Fibroblast of lung (primary cell): ENCODE measurements around the gene EPSTI1. TPM values are rescaled to one million over a fixed set of nuclear protein-coding genes. Genes with fewer than 3 reads are reported as not detected.

Experiments used
- DNase-seq, 2 donors: peaks; one replicate each; pipeline versions ENCODE4 v3.0.0 to v3.0.0-alpha.2; 2010; ENCODE audit warnings: low read depth in 2 of 2
- H2AFZ ChIP-seq: 2 replicates; pipeline ENCODE4 v1.5.1; 2012; ENCODE audit warnings: low read length, control low read depth, inconsistent platforms
- H3K27ac ChIP-seq: 2 replicates; pipeline ENCODE4 v1.5.1; 2011; ENCODE audit warnings: low read length, control low read depth; ENCODE audit not compliant: insufficient read depth
- H3K27me3 ChIP-seq: 2 replicates; pipeline ENCODE4 v1.5.1; 2011; ENCODE audit warnings: mild to moderate bottlenecking, low read length; ENCODE audit not compliant: control insufficient read depth, insufficient read depth
- H3K36me3 ChIP-seq: 2 replicates; pipeline ENCODE4 v1.5.1; 2011; ENCODE audit warnings: low read length; ENCODE audit not compliant: control insufficient read depth, insufficient read depth
- H3K4me1 ChIP-seq: 2 replicates; pipeline ENCODE4 v1.5.1; 2011; ENCODE audit warnings: low read length; ENCODE audit not compliant: control insufficient read depth, insufficient read depth; ENCODE audit errors: extremely low read depth
- H3K4me2 ChIP-seq: 2 replicates; pipeline ENCODE4 v1.5.1; 2011; ENCODE audit warnings: low read length, control low read depth; ENCODE audit not compliant: insufficient read depth; ENCODE audit errors: extremely low read depth
- H3K4me3 ChIP-seq, 4 experiments: fragments of 200-600 bp in 1 of 4; sonication (generic) in 1 of 4; replicated peaks in 1 of 4; 2 replicates each; pipeline ENCODE4 v1.5.1; 2011 to 2016; ENCODE audit warnings: low read length in 4 of 4, low read depth in 3 of 4, mild to moderate bottlenecking in 3 of 4, control low read depth in 2 of 4, inconsistent platforms in 1 of 4, mixed read lengths in 1 of 4; ENCODE audit not compliant: insufficient read depth in 1 of 4; ENCODE audit errors: control extremely low read depth in 1 of 4
- H3K79me2 ChIP-seq: 2 replicates; pipeline ENCODE4 v1.5.1; 2012; ENCODE audit warnings: mild to moderate bottlenecking, low read length, inconsistent platforms; ENCODE audit not compliant: control insufficient read depth, insufficient read depth
- H3K9ac ChIP-seq: 2 replicates; pipeline ENCODE4 v1.5.1; 2011; ENCODE audit warnings: mild to moderate bottlenecking, low read length, control low read depth; ENCODE audit not compliant: insufficient read depth
- H3K9me3 ChIP-seq: 2 replicates; pipeline ENCODE4 v1.5.1; 2012; ENCODE audit warnings: low read depth, low read length; ENCODE audit not compliant: control insufficient read depth, insufficient read depth
- H4K20me1 ChIP-seq: 2 replicates; pipeline ENCODE4 v1.5.1; 2011; ENCODE audit warnings: low read length; ENCODE audit not compliant: control insufficient read depth, insufficient read depth; ENCODE audit errors: extremely low read depth
- CTCF ChIP-seq, 2 donors: IDR thresholded peaks in 1 of 2; conservative IDR thresholded peaks in 1 of 2; 1 replicate in 1 of 2; 2 replicates in 1 of 2; pipeline ENCODE4 v1.5.1; 2011 to 2012; ENCODE audit warnings: low read length in 2 of 2, control low read depth in 1 of 2, inconsistent platforms in 1 of 2, low read depth in 1 of 2, mild to moderate bottlenecking in 1 of 2
- EZH2 ChIP-seq: IDR thresholded peaks from 2 replicates; pipeline ENCODE4 v1.5.1; 2012; ENCODE audit warnings: low read length, control low read depth, mild to moderate bottlenecking; ENCODE audit errors: missing control alignments
- polyA plus RNA-seq, 2 donors: library from polyadenylated mRNA; depleted of rRNA in 1 of 2; stranded (reverse) in 1 of 2; unstranded in 1 of 2; fragments of >200 nt; gene quantifications; 2 replicates each; pipeline ENCODE4 v1.2.1, GENCODE V29; 2011 to 2012; ENCODE audit warnings: missing spikeins in 1 of 2
- total RNA-seq: library from RNA; depleted of rRNA; stranded (reverse); fragments of >200 nt; gene quantifications from 2 replicates; pipeline ENCODE4 v1.2.1, GENCODE V29; 2014

The EPSTI1 gene
- total and polyA plus RNA-seq, 2 donors (not counting 1 experiment from before 2014, with no cell fraction given) = 5.6 to 10.9 TPM

- TF ChIP-seq EZH2 (no peak), CTCF (conservative IDR thresholded peaks at IDR 0.05 in 1 of 2, IDR thresholded peaks at IDR 0.05 in 1 of 2; ENCODE audit: low read depth in 1 of 2, low read length in 2 of 2) (no peak)
- H3K79me2 ChIP-seq = no peaks in the 10 kb centered on the region
- no peaks in the 10 kb centered on the region for H3K36me3 ChIP-seq
- no peak for DNase-seq
- H3K27me3 ChIP-seq = no peaks in the 10 kb centered on the region
- H3K9me3 ChIP-seq = no peaks in the 10 kb centered on the region
- no peaks in the 10 kb centered on the region for H4K20me1 ChIP-seq
- no peak overlapping the region for H2AFZ ChIP-seq
- H3K27ac ChIP-seq = no peak overlapping the region
- no peak overlapping the region for H3K4me3 ChIP-seq
- no peak overlapping the region for H3K4me2 ChIP-seq
- peaks cover 6% of the 10 kb centered on the region for H3K4me1 ChIP-seq
- H3K9ac ChIP-seq = no peak overlapping the region
Observed at GRCh38 chr13:42999491-42999890, 7.5 kb upstream of the EPSTI1 start.

- Histone ChIP-seq H3K36me3 (no peaks in the 10 kb centered on the region), H4K20me1 (no peaks in the 10 kb centered on the region), H2AFZ (peak overlapping the region; percentile 21), H3K4me1 (peaks cover 6% of the 10 kb centered on the region), H3K79me2 (no peaks in the 10 kb centered on the region), H3K9me3 (no peaks in the 10 kb centered on the region), H3K27ac (peak overlapping the region; percentile 23), H3K4me3 (no peak overlapping the region), H3K27me3 (no peaks in the 10 kb centered on the region), H3K9ac (no peak overlapping the region), H3K4me2 (peak overlapping the region; percentile 45)
- peak in 1 of 2 donors; percentile 18 for DNase-seq
- TF ChIP-seq CTCF (conservative IDR thresholded peaks at IDR 0.05 in 1 of 2, IDR thresholded peaks at IDR 0.05 in 1 of 2; ENCODE audit: low read depth in 1 of 2, low read length in 2 of 2) = no peak
- no peak for TF ChIP-seq EZH2
Observed at GRCh38 chr13:42997381-42997780, 5.3 kb upstream of the EPSTI1 start.

- no peak for TF ChIP-seq EZH2
- TF ChIP-seq CTCF (conservative IDR thresholded peaks at IDR 0.05 in 1 of 2, IDR thresholded peaks at IDR 0.05 in 1 of 2; ENCODE audit: low read depth in 1 of 2, low read length in 2 of 2) = no peak
- peak; percentile 82 to 84 for DNase-seq
- H2AFZ ChIP-seq = no peak overlapping the region
- no peak overlapping the region for H3K27ac ChIP-seq
- H3K36me3 ChIP-seq = no peaks in the 10 kb centered on the region
- H3K27me3 ChIP-seq = no peaks in the 10 kb centered on the region
- no peak overlapping the region for H3K4me3 ChIP-seq
- no peaks in the 10 kb centered on the region for H3K9me3 ChIP-seq
- H4K20me1 ChIP-seq = no peaks in the 10 kb centered on the region
- no peaks in the 10 kb centered on the region for H3K79me2 ChIP-seq
- H3K4me1 ChIP-seq = peaks cover 6% of the 10 kb centered on the region
- H3K9ac ChIP-seq = no peak overlapping the region
- no peak overlapping the region for H3K4me2 ChIP-seq
Observed at GRCh38 chr13:42996584-42996983, 4.5 kb upstream of the EPSTI1 start.
